ENCODE results near the gene MALT1.

Gene MALT1

DNA sequence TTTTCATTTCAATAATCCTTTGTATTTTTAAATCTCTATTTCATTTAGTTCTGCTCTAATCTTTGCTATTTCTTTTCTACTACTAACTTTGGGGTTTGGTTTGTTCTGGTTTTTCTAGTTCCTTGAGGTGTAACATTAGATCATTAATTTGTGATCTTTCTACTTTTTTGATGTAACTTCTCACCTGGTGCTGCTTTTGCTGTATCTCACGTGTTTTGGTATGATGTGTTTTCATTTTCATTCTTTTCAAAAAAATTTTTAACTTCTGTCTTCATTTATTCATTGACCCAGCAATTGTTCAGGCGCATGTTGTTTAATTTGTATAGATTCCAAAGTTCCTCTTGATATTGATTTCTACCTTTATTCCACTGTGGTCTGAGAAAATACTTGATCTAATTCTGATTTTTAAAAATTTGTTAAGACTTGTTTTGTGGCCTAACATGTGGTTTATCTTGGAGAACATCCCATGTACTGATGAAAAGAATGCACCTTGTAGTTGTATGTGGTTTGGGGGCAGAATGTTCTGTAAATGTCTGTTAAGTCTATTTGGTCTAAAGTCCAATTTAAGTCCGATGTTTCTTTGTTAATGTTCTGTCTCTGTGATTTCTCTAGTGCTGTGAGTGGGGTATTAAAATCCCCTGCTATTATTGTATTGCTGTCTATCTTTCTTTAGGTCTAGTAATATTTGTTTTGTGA is 17.3 kb upstream of the MALT1 start:
- H3K4me3 ChIP-seq: no peak overlapping the region
- TF ChIP-seq, protein P1, sequence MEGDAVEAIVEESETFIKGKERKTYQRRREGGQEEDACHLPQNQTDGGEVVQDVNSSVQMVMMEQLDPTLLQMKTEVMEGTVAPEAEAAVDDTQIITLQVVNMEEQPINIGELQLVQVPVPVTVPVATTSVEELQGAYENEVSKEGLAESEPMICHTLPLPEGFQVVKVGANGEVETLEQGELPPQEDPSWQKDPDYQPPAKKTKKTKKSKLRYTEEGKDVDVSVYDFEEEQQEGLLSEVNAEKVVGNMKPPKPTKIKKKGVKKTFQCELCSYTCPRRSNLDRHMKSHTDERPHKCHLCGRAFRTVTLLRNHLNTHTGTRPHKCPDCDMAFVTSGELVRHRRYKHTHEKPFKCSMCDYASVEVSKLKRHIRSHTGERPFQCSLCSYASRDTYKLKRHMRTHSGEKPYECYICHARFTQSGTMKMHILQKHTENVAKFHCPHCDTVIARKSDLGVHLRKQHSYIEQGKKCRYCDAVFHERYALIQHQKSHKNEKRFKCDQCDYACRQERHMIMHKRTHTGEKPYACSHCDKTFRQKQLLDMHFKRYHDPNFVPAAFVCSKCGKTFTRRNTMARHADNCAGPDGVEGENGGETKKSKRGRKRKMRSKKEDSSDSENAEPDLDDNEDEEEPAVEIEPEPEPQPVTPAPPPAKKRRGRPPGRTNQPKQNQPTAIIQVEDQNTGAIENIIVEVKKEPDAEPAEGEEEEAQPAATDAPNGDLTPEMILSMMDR (IDR thresholded peaks at IDR 0.05): no peak
- H3K27ac ChIP-seq: no peak overlapping the region
- no peak for DNase-seq (ENCODE audit: low spot score)

DNA sequence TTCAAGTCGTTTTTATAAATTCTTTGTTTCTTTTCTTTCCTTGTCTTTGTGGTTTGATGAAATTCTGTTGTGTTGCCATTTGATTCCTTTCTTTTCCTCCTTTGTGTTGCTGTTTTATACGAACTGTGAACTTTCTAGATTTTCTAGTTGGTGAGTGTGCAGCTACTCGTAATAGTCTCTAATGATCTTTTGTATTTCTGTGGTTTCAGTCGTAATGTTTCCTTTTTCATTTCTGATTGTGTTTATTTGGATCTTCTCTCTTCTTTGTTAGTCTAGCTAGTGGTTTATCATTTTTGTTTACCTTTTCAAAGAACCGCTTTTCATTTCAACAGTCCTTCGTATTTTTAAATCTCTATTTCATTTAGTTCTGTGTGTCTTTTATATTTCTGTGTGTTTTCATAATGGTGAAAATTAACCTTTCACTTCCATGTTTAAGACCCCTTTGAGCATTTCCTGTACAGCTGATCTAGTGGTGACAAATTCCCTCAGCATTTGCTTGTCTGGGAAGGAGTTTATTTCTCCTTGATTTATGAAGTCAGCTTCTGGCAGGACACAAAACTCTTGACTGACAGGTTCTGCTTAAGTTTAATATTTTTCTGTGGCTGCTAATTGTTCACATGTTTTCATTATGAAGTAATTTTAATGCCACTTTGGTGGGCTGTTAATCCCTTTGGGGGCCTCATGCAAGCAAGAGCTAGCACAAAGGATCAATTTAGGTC is 16.2 kb upstream of the MALT1 start:
- no peak for DNase-seq (ENCODE audit: low spot score)
- TF ChIP-seq, protein P1 (IDR thresholded peaks at IDR 0.05): no peak
- H3K27ac ChIP-seq: no peak overlapping the region
- no peak overlapping the region for H3K4me3 ChIP-seq

DNA sequence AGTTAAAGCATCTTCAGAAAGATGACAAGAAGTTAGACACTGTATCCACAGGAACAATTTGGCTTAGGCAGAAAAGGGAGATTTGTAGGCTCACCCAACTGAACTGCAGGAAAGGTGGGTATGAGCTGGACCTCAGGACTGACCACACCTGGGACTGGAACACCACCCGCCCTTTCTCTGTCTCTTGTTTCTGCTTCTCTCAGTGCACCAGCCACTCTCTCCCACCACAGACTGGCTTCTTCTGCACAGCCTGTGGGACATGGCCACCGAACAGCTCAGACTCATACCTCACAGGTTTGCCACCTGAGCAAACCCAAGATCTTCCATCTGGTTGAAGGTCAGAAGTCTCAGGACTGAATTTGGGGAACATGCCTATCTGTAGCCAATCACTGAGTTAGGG is 14.2 kb upstream of the MALT1 start:
- no peak overlapping the region for H3K27ac ChIP-seq
- TF ChIP-seq, protein P1 (IDR thresholded peaks at IDR 0.05): no peak
- DNase-seq (ENCODE audit: low spot score): no peak

DNA sequence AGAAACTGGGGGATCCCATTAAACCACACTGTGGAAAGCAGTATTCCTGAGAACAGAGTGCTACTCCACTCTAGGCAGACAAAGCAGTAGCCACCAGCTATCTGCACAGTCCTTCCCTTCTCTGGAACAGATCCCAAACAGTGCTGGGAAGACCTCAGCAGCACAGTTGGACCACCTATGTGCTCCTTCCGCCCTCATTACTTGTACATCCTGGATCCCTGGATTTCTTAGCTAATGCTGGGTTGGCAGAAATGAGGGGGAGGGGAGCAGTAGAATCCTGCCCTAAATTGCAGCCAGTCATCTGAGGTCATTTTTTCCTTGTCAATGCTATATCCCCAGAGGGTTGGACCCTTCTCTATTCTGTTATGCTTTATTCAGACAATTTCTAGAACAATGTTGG is 13.8 kb upstream of the MALT1 start:
- TF ChIP-seq, protein P1 (IDR thresholded peaks at IDR 0.05): no peak
- no peak for DNase-seq (ENCODE audit: low spot score)
- no peak overlapping the region for H3K4me3 ChIP-seq
- H3K27ac ChIP-seq: no peak overlapping the region

More for the DNA sequence above, 14.2 kb upstream of the MALT1 start:
- no peak overlapping the region for H3K4me3 ChIP-seq

DNA sequence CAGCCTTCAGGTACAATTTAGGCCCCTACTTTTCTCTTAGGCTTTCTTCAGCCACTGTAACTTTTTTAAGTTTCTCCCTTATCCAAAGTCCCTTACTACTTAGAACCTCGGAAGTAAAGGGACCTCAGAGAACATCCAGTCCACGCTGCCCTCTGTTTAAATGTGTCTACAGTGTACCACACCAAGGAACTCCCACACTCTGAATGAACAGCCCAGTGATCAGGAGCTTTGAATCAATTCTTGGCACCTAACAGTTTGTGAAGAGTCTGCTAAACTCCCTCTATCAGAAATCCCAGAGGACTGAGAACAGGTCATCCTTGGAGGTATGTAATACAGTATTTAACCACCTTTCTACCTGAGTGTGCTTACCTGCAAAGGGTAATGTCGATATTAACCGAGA is 11.6 kb upstream of the MALT1 start:
- no peak overlapping the region for H3K27ac ChIP-seq
- no peak for DNase-seq (ENCODE audit: low spot score)
- TF ChIP-seq, protein P1 (IDR thresholded peaks at IDR 0.05): no peak
- no peak overlapping the region for H3K4me3 ChIP-seq

DNA sequence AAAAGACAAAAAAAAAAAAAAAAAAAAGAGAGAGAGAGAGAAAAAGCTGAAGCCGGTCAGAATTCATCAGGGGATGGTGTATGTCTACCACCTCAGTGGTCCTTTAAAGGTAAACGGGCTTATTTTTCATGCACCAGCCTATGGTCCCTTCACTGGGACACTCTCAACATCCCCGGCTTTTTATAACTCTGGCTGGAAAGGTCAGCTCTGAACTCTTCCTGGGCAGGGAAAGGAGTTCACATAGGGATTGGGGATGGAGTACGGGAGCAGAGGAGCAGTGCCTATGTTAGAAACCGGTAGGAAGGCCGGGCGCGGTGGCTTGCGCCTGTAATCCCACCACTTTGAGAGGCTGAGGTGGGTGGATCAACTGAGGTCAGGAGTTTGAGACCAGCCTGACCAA is 10.3 kb upstream of the MALT1 start:
- H3K4me3 ChIP-seq: no peak overlapping the region
- DNase-seq (ENCODE audit: low spot score): no peak
- TF ChIP-seq, protein P1 (IDR thresholded peaks at IDR 0.05): no peak
- H3K27ac ChIP-seq: no peak overlapping the region

DNA sequence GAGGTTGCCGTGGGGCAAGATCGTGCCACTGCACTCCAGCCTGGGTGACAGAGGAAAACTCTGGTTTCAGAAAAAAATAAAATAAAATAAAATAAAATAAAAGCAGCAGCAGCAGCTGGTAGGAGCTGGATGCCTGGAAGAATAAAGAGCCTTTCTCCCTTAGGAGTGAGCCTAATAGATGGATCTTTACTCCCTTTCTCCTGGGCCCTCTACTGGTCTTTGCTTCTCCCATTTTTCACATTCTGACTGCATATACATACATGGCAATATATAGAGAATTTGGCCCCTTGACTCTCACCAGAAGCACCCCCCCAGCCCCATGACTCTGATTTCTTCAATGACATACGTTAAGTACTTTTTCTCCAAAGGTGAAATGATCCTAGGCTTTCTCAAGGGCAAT is 9.8 kb upstream of the MALT1 start:
- H3K27ac ChIP-seq: no peak overlapping the region
- no peak for DNase-seq (ENCODE audit: low spot score)

More for the DNA sequence above, 9.8 kb upstream of the MALT1 start:
- TF ChIP-seq, protein P1 (IDR thresholded peaks at IDR 0.05): no peak
- H3K4me3 ChIP-seq: no peak overlapping the region

All from coronary artery (tissue), 2 donors.